Neural cell (in vitro differentiated cells): ENCODE data around the gene GGCT. TPM values are rescaled to one million over a fixed set of nuclear protein-coding genes. Genes with fewer than 3 reads are reported as not detected.

Source experiments
- H2AFZ ChIP-seq: fragments of 200-600, 300-800 bp; sonication (generic), shearing (Covaris generic); 2 replicates; pipeline ENCODE4 v1.6.0; 2014; ENCODE audit warnings: low read depth, mild to moderate bottlenecking, antibody characterized with exemption, low read length, moderate library complexity
- H3F3A ChIP-seq: fragments of 200-600 bp; shearing (Covaris generic); 2 replicates; pipeline ENCODE4 v1.6.1; 2016; ENCODE audit warnings: mild to moderate bottlenecking, moderate library complexity, mixed read lengths, antibody characterized with exemption, low read length; ENCODE audit not compliant: insufficient read depth, poor library complexity, severe bottlenecking
- H3K27ac ChIP-seq: fragments of 200-600, 300-800 bp; sonication (generic), shearing (Covaris generic); 2 replicates; pipeline ENCODE4 v1.5.1; 2014; ENCODE audit warnings: mild to moderate bottlenecking, low read length, moderate library complexity
- H3K27me3 ChIP-seq: fragments of 300-800, 200-600 bp; sonication (generic), shearing (Covaris generic); 2 replicates; pipeline ENCODE4 v1.6.0; 2014; ENCODE audit warnings: mild to moderate bottlenecking, low read depth, low read length, moderate library complexity; ENCODE audit not compliant: insufficient read depth
- H3K36me3 ChIP-seq: fragments of 300-800, 200-600 bp; sonication (generic), shearing (Covaris generic); 2 replicates; pipeline ENCODE4 v1.5.1; 2014; ENCODE audit warnings: mild to moderate bottlenecking, antibody characterized with exemption, low read length, moderate library complexity; ENCODE audit not compliant: insufficient read depth
- H3K4me2 ChIP-seq: fragments of 300-800, 200-600 bp; sonication (generic), shearing (Covaris generic); 2 replicates; pipeline ENCODE4 v1.6.0; 2014; ENCODE audit warnings: mild to moderate bottlenecking, low read length
- H3K4me3 ChIP-seq: fragments of 300-800, 200-600 bp; sonication (generic), shearing (Covaris generic); 2 replicates; pipeline ENCODE4 v1.5.1; 2014; ENCODE audit warnings: mild to moderate bottlenecking, low read length, moderate library complexity
- H3K79me2 ChIP-seq: fragments of 200-600 bp; shearing (Covaris generic); replicated peaks from 2 replicates; pipeline ENCODE4 v1.6.0; 2014; ENCODE audit warnings: mild to moderate bottlenecking, low read length, moderate library complexity; ENCODE audit not compliant: insufficient read depth
- H3K9ac ChIP-seq: fragments of 300-800, 200-600 bp; sonication (generic), shearing (Covaris generic); 2 replicates; pipeline ENCODE4 v1.6.1; 2016; ENCODE audit warnings: mild to moderate bottlenecking, low read length, mixed read lengths
- H3K9me2 ChIP-seq: fragments of 200-600 bp; shearing (Covaris generic); 2 replicates; pipeline ENCODE4 v1.6.1; 2016; ENCODE audit warnings: mild to moderate bottlenecking, low read length, mixed read lengths; ENCODE audit not compliant: insufficient read depth
- H3K9me3 ChIP-seq: fragments of 200-600, 300-800 bp; sonication (generic), shearing (Covaris generic); 2 replicates; pipeline ENCODE4 v1.6.1; 2016; ENCODE audit warnings: mild to moderate bottlenecking, mixed run types, low read length, moderate library complexity, mixed read lengths
- H4K20me1 ChIP-seq: fragments of 200-600 bp; shearing (Covaris generic); 2 replicates; pipeline ENCODE4 v1.6.1; 2016; ENCODE audit warnings: mild to moderate bottlenecking, mixed run types; ENCODE audit not compliant: insufficient read depth
- CTCF ChIP-seq: fragments of 450-650 bp; IDR thresholded peaks from 2 replicates; pipeline ENCODE4 v1.5.1; 2014; ENCODE audit warnings: antibody characterized with exemption, mild to moderate bottlenecking, moderate library complexity; ENCODE audit not compliant: poor library complexity, severe bottlenecking
- EP300 ChIP-seq: fragments of 450-650 bp; conservative IDR thresholded peaks from 2 replicates; pipeline ENCODE4 v1.6.1; 2014; ENCODE audit warnings: antibody characterized with exemption, mild to moderate bottlenecking, moderate library complexity; ENCODE audit not compliant: poor library complexity, severe bottlenecking
- EZH2 ChIP-seq: fragments of 200-600, 300-800 bp; shearing (Covaris generic), sonication (generic); IDR thresholded peaks from 2 replicates; pipeline ENCODE4 v1.6.1; 2014; ENCODE audit warnings: antibody characterized with exemption, low read length, borderline replicate concordance, mild to moderate bottlenecking; ENCODE audit not compliant: insufficient read depth, poor library complexity, severe bottlenecking
- MXI1 ChIP-seq: fragments of 450-650 bp; conservative IDR thresholded peaks from 2 replicates; pipeline ENCODE4 v1.6.1; 2014; ENCODE audit warnings: antibody characterized with exemption, mild to moderate bottlenecking; ENCODE audit not compliant: poor library complexity, severe bottlenecking
- POLR2AphosphoS5 ChIP-seq: IDR thresholded peaks from 2 replicates; pipeline ENCODE4 v1.6.1; 2012
- RAD21 ChIP-seq: fragments of 450-650 bp; conservative IDR thresholded peaks from 2 replicates; pipeline ENCODE4 v1.6.1; 2014; ENCODE audit warnings: antibody characterized with exemption, mild to moderate bottlenecking, moderate library complexity
- REST ChIP-seq: IDR thresholded peaks from 2 replicates; pipeline ENCODE4 v1.6.1; 2012; ENCODE audit warnings: borderline replicate concordance
- SMC3 ChIP-seq: fragments of 450-650 bp; conservative IDR thresholded peaks from 2 replicates; pipeline ENCODE4 v1.6.1; 2014; ENCODE audit warnings: antibody characterized with exemption, mild to moderate bottlenecking, moderate library complexity; ENCODE audit not compliant: poor library complexity
- TAF1 ChIP-seq: IDR thresholded peaks from 2 replicates; pipeline ENCODE4 v1.6.1; 2012; ENCODE audit warnings: low read depth
- polyA plus RNA-seq: library from polyadenylated mRNA; depleted of rRNA; stranded (reverse); fragments of >200 nt; gene quantifications from 2 replicates; pipeline ENCODE4 v1.2.3, GENCODE V29; 2014

GGCT gene
- polyA plus RNA-seq, 1 donor from 2014 or later: 39.8 TPM

DNA sequence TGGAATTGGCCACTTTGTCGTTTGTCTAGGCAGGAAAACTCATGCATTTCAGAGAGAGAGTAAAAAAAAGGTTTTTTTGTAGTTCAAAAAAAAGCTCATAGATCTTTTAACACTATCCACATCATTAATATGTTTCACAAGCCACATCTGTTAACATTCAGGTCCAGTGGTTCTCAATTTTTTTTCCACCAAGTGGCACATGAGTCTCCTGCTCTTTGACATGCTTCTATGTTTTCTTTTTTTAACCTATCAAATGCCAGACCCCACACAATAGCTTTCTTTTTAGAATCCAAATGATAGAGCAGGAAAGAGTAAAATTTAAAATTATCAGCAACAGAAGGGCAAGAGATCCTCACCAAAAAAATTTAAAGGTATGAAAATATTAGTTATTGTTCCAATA lies 46.3 kb downstream of the GGCT start:
- H3K27ac ChIP-seq: no peak overlapping the region
- H3K27me3 ChIP-seq: no peaks in the 10 kb centered on the region
- no peak overlapping the region for H3K4me3 ChIP-seq
- H3K4me2 ChIP-seq: no peak overlapping the region
- no peak overlapping the region for H2AFZ ChIP-seq
- H3K9me3 ChIP-seq: no peaks in the 10 kb centered on the region
- no peaks in the 10 kb centered on the region for H3K36me3 ChIP-seq
- H3K9ac ChIP-seq: no peak overlapping the region
- no peaks in the 10 kb centered on the region for H3K9me2 ChIP-seq
- H3F3A ChIP-seq: no peaks in the 10 kb centered on the region
- no peak for TF ChIP-seq RAD21
- no peaks in the 10 kb centered on the region for H4K20me1 ChIP-seq
- no peaks in the 10 kb centered on the region for H3K79me2 ChIP-seq

GRCh38 chr7:30453921-30454320 lies 50.7 kb downstream of the GGCT start:
- H3K9me2 ChIP-seq: no peaks in the 10 kb centered on the region
- no peaks in the 10 kb centered on the region for H3K79me2 ChIP-seq
- H3K27me3 ChIP-seq: no peaks in the 10 kb centered on the region
- H3K9ac ChIP-seq: no peak overlapping the region
- TF ChIP-seq POLR2AphosphoS5 (no peak), CTCF (no peak), MXI1 (no peak), RAD21 (no peak), TAF1 (no peak), SMC3 (no peak), EZH2 (no peak)
- H3K9me3 ChIP-seq: no peaks in the 10 kb centered on the region
- H3K36me3 ChIP-seq: no peaks in the 10 kb centered on the region
- H2AFZ ChIP-seq: no peak overlapping the region
- no peak overlapping the region for H3K4me2 ChIP-seq
- no peak overlapping the region for H3K27ac ChIP-seq
- no peaks in the 10 kb centered on the region for H3F3A ChIP-seq
- no peak overlapping the region for H3K4me3 ChIP-seq
- no peaks in the 10 kb centered on the region for H4K20me1 ChIP-seq

- no peaks in the 10 kb centered on the region for H3K9me2 ChIP-seq
- no peaks in the 10 kb centered on the region for H3F3A ChIP-seq
- no peak overlapping the region for H3K4me2 ChIP-seq
- H3K9ac ChIP-seq: no peak overlapping the region
- no peaks in the 10 kb centered on the region for H3K36me3 ChIP-seq
- no peak overlapping the region for H3K4me3 ChIP-seq
- no peaks in the 10 kb centered on the region for H3K27me3 ChIP-seq
- H2AFZ ChIP-seq: no peak overlapping the region
- no peaks in the 10 kb centered on the region for H3K79me2 ChIP-seq
- H3K9me3 ChIP-seq: no peaks in the 10 kb centered on the region
- no peak overlapping the region for H3K27ac ChIP-seq
- no peak for TF ChIP-seq REST
- no peak for TF ChIP-seq TAF1
- no peak for TF ChIP-seq RAD21
- no peak for TF ChIP-seq MXI1
- no peak for TF ChIP-seq EP300
- TF ChIP-seq EZH2: no peak
- no peak for TF ChIP-seq CTCF
- TF ChIP-seq POLR2AphosphoS5: no peak
- no peak for TF ChIP-seq SMC3
- H4K20me1 ChIP-seq: no peaks in the 10 kb centered on the region
These were observed 51.6 kb downstream of the GGCT start for GRCh38 chr7:30453016-30453415.
